Hepatocyte (in vitro differentiated cells): ENCODE results near the gene SMC6. TPM values are rescaled to one million over a fixed set of nuclear protein-coding genes. Genes with fewer than 3 reads are reported as not detected.

Source experiments
- DNase-seq: peaks from one replicate; pipeline ENCODE4 v3.0.0-alpha.2; 2016; ENCODE audit warnings: low spot score
- H2AFZ ChIP-seq: fragments of 200-600 bp; sonication (generic); 2 replicates; pipeline ENCODE4 v1.6.0; 2016; ENCODE audit warnings: antibody characterized with exemption, mild to moderate bottlenecking
- H3K27ac ChIP-seq: fragments of 200-600 bp; sonication (generic); 2 replicates; pipeline ENCODE4 v1.5.1; 2016; ENCODE audit warnings: mild to moderate bottlenecking
- H3K27me3 ChIP-seq: fragments of 200-600 bp; sonication (generic); 2 replicates; pipeline ENCODE4 v1.6.1; 2016
- H3K36me3 ChIP-seq: fragments of 200-600 bp; sonication (generic); replicated peaks from 2 replicates; pipeline ENCODE4 v1.5.1; 2016; ENCODE audit warnings: low read depth; ENCODE audit not compliant: insufficient read depth
- H3K4me1 ChIP-seq: fragments of 200-600 bp; sonication (generic); 2 replicates; pipeline ENCODE4 v1.5.1; 2016; ENCODE audit warnings: mild to moderate bottlenecking, moderate library complexity; ENCODE audit not compliant: insufficient read depth
- H3K4me2 ChIP-seq: fragments of 200-600 bp; sonication (generic); 2 replicates; pipeline ENCODE4 v1.6.0; 2016
- H3K4me3 ChIP-seq: fragments of 200-600 bp; sonication (generic); 2 replicates; pipeline ENCODE4 v1.5.1; 2016; ENCODE audit warnings: mild to moderate bottlenecking
- H3K79me2 ChIP-seq: fragments of 200-600 bp; sonication (generic); 2 replicates; pipeline ENCODE4 v1.6.0; 2017; ENCODE audit warnings: mild to moderate bottlenecking
- H3K9me2 ChIP-seq: fragments of 200-600 bp; sonication (generic); replicated peaks from 2 replicates; pipeline ENCODE4 v1.6.0; 2017; ENCODE audit warnings: mild to moderate bottlenecking; ENCODE audit not compliant: insufficient read depth
- H3K9me3 ChIP-seq: fragments of 200-600 bp; sonication (generic); 2 replicates; pipeline ENCODE4 v1.5.1; 2016; ENCODE audit warnings: low read depth, mild to moderate bottlenecking
- H4K20me1 ChIP-seq: fragments of 200-600 bp; sonication (generic); 2 replicates; pipeline ENCODE4 v1.6.0; 2016; ENCODE audit warnings: mild to moderate bottlenecking; ENCODE audit not compliant: insufficient read depth, poor library complexity, severe bottlenecking
- EZH2 ChIP-seq: fragments of 200-600 bp; sonication (generic); IDR thresholded peaks from 2 replicates; pipeline ENCODE4 v1.6.1; 2016; ENCODE audit warnings: antibody characterized with exemption, mild to moderate bottlenecking, borderline replicate concordance
- EZH2phosphoT487 ChIP-seq: fragments of 200-600 bp; sonication (generic); IDR thresholded peaks from one replicate; pipeline ENCODE4 v1.6.1; 2018; ENCODE audit warnings: antibody characterized with exemption, mild to moderate bottlenecking, low read depth, moderate library complexity; ENCODE audit not compliant: unreplicated experiment, severe bottlenecking
- WGBS: methylation state at CpG from one replicate; pipeline ENCODE4 v1.1.6; 2016; ENCODE audit warnings: low lambda C conversion rate; ENCODE audit errors: missing lambda C conversion rate; 5-methylcytosine and 5-hydroxymethylcytosine counted together
- polyA plus RNA-seq: library from polyadenylated mRNA; unstranded; fragments of >200 nt; fragmentation: Nextera tagmentation; extraction: Ambion mirVana; gene quantifications from 2 replicates; pipeline ENCODE4 v1.2.1, GENCODE V29; 2016
- total RNA-seq: library from RNA; depleted of rRNA; stranded (reverse); fragments of >200 nt; gene quantifications from 2 replicates; pipeline ENCODE4 v1.2.3, GENCODE V29; 2014
- TF ChIP-seq, protein P1 (sequence below): fragments of 200-600 bp; sonication (generic); IDR thresholded peaks from 2 replicates; pipeline ENCODE4 v1.5.1; 2016; ENCODE audit warnings: antibody characterized with exemption, mild to moderate bottlenecking; ENCODE audit not compliant: poor library complexity

The SMC6 gene
- total and polyA plus RNA-seq, 2 experiments from 2014 or later, result 8.9 to 13.4 TPM

DNA sequence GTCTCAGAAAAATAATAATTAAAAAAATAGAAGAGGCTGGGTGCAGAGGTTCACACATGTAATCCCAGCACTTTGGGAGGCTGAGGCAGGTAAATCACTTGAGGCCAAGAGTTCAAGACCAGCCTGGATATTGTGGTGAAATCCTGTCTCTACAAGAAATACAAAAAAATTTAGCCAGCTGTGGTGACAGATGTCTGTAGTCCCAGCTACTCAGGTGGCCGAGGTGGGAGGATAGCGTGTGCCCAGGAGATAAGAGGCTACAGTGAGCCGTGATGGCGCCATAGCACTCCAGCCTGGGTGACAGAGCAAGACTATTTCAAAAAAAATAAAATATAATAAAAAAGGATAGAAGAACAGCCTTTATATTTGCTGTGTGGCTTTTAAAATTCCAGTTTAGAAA lies 35.9 kb downstream of the SMC6 start:
- 93% methylated on average over 4 of the region's 4 CpGs for WGBS
- no peaks in the 10 kb centered on the region for H3K79me2 ChIP-seq
- H3K27me3 ChIP-seq, result no peaks in the 10 kb centered on the region
- H3K9me2 ChIP-seq, result no peaks in the 10 kb centered on the region
- H3K4me3 ChIP-seq, result no peak overlapping the region
- no peaks in the 10 kb centered on the region for H3K4me1 ChIP-seq
- no peak overlapping the region for H3K27ac ChIP-seq
- no peak overlapping the region for H3K4me2 ChIP-seq
- no peak overlapping the region for H2AFZ ChIP-seq
- no peak for DNase-seq
- no peaks in the 10 kb centered on the region for H3K9me3 ChIP-seq
- H3K36me3 ChIP-seq, result no peaks in the 10 kb centered on the region
- TF ChIP-seq EZH2phosphoT487, result no peak
- TF ChIP-seq, protein P1, sequence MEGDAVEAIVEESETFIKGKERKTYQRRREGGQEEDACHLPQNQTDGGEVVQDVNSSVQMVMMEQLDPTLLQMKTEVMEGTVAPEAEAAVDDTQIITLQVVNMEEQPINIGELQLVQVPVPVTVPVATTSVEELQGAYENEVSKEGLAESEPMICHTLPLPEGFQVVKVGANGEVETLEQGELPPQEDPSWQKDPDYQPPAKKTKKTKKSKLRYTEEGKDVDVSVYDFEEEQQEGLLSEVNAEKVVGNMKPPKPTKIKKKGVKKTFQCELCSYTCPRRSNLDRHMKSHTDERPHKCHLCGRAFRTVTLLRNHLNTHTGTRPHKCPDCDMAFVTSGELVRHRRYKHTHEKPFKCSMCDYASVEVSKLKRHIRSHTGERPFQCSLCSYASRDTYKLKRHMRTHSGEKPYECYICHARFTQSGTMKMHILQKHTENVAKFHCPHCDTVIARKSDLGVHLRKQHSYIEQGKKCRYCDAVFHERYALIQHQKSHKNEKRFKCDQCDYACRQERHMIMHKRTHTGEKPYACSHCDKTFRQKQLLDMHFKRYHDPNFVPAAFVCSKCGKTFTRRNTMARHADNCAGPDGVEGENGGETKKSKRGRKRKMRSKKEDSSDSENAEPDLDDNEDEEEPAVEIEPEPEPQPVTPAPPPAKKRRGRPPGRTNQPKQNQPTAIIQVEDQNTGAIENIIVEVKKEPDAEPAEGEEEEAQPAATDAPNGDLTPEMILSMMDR, result no peak
- TF ChIP-seq EZH2, result no peak
- no peaks in the 10 kb centered on the region for H4K20me1 ChIP-seq

DNA sequence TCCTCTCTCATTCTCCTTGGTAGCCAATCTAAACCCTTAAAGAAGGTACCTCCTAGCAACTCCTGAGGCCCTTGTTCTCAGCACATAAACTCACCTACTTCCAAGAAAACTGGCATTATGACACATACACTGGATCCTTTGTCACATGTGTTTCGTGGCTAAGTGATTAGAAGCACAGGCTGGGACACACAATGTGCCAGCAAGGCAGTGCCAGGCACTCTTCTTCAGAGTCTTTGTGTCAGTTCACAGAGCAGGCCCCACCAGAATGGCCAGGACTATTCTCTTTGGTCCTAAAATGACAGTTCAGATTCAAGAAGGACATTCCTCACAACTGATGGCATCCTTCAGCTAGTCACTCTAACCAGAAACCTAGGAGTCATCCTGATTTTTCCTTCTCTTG lies 40.3 kb downstream of the SMC6 start:
- Histone ChIP-seq H3K4me3 (no peak overlapping the region), H3K27me3 (no peaks in the 10 kb centered on the region)
- 100% methylated on average over 1 of the region's 1 CpG for WGBS

DNA sequence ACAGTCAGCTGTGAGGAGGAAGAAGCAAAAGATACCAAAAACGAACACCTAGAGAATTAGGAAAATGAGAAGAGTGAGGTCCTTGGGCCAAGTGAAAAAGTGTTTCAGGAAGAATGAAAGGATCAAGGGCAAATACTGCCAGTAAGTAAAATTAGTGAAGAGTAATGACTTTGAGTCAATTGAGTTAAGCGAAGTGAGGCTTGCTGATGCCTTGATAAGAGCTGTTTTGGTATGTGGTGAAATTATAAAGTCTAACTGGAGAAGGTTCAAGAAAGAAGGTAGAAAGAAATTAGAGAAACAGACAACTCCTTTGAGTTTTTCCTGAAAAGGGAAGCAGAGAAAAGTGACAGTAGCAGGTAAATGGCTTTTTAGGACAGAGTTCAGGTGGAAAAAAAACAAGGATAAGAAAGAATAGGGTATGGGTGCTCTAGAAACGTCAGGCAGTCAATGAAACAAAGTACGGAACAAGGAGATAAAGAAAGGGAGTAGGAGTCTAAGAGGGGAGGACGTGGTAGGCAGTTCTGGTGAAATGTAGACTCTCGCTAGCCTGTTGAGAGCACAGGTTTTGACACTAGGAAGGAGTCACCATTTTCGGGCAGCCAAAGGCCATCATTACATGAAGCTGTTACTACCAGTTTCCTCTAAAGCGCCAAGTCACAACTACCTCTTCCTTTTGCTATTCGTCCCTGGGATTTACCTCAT lies 42.9 kb downstream of the SMC6 start:
- TF ChIP-seq EZH2 (no peak), EZH2phosphoT487 (no peak)
- TF ChIP-seq, protein P1, result no peak
- DNase-seq, result no peak
- no peak overlapping the region for H2AFZ ChIP-seq
- no peaks in the 10 kb centered on the region for H3K79me2 ChIP-seq
- H3K27me3 ChIP-seq, result no peaks in the 10 kb centered on the region
- no peaks in the 10 kb centered on the region for H3K4me1 ChIP-seq
- no peak overlapping the region for H3K4me2 ChIP-seq
- no peak overlapping the region for H3K27ac ChIP-seq
- H3K9me3 ChIP-seq, result no peaks in the 10 kb centered on the region
- no peaks in the 10 kb centered on the region for H3K36me3 ChIP-seq
- WGBS, result 92% methylated on average over 9 of the region's 9 CpGs
- H3K9me2 ChIP-seq, result no peaks in the 10 kb centered on the region
- H3K4me3 ChIP-seq, result no peak overlapping the region
- no peaks in the 10 kb centered on the region for H4K20me1 ChIP-seq

More for the DNA sequence above, 40.3 kb downstream of the SMC6 start:
- no peaks in the 10 kb centered on the region for H3K9me2 ChIP-seq
- no peak for TF ChIP-seq EZH2phosphoT487
- TF ChIP-seq, protein P1, result no peak
- TF ChIP-seq EZH2, result no peak
- H3K9me3 ChIP-seq, result no peaks in the 10 kb centered on the region
- H3K36me3 ChIP-seq, result no peaks in the 10 kb centered on the region
- no peak for DNase-seq
- H3K27ac ChIP-seq, result no peak overlapping the region
- H3K79me2 ChIP-seq, result no peaks in the 10 kb centered on the region
- H3K4me2 ChIP-seq, result no peak overlapping the region
- no peaks in the 10 kb centered on the region for H3K4me1 ChIP-seq
- no peaks in the 10 kb centered on the region for H4K20me1 ChIP-seq
- no peak overlapping the region for H2AFZ ChIP-seq
